Lower leg skin (tissue), 4 donors: Measurements from ENCODE around the gene TMEM94. TPM values are rescaled to one million over a fixed set of nuclear protein-coding genes. Genes with fewer than 3 reads are reported as not detected.

ENCODE experiments used
- DNase-seq, 2 donors: peaks; one replicate each; pipeline ENCODE4 v3.0.0-alpha.2; 2019; ENCODE audit warnings: low spot score in 2 of 2
- H3K4me3 ChIP-seq: fragments of 200-600 bp; sonication (generic); 2 replicates; pipeline ENCODE4 v1.5.1; 2017; ENCODE audit warnings: mild to moderate bottlenecking, low read depth; ENCODE audit not compliant: poor library complexity, severe bottlenecking
- CTCF ChIP-seq, 3 donors: fragments of 450-650 bp; IDR thresholded peaks; one replicate each; pipeline ENCODE4 v1.5.1; 2016; ENCODE audit warnings: antibody characterized with exemption in 3 of 3, mild to moderate bottlenecking in 3 of 3, moderate library complexity in 2 of 3
- POLR2A ChIP-seq, 2 donors: fragments of 450-650 bp; IDR thresholded peaks; one replicate each; pipeline ENCODE4 v1.6.1; 2016 to 2017; ENCODE audit warnings: antibody characterized with exemption in 2 of 2, mild to moderate bottlenecking in 1 of 2, moderate library complexity in 1 of 2
- WGBS, 2 donors: methylation state at CpG; one replicate each; pipeline ENCODE4 v1.1.5; 2018; 5-methylcytosine and 5-hydroxymethylcytosine counted together
- intact Hi-C: fragments of 100-400 bp; cut with DNase I; formaldehyde crosslinking; loops from one replicate; pipeline ENCODE4 v1.15.0; 2023; ENCODE audit warnings: low total_unique reads
- total RNA-seq, 4 donors: library from RNA; depleted of rRNA; stranded (reverse); fragments of >200 nt; gene quantifications; one replicate each; pipeline ENCODE4 v1.1.0, GENCODE V29; 2016

The TMEM94 gene
- total RNA-seq, 4 donors from 2014 or later, result 39.3 to 103 (median 79.0) TPM

- 78 to 79% methylated on average over 13 to 14 of the region's 14 CpGs for WGBS, 2 donors
- DNase-seq, result no peak
- no peak overlapping the region for H3K4me3 ChIP-seq
Observed at GRCh38 chr17:75490173-75490743, 33.8 kb downstream of the TMEM94 start.

GRCh38 chr17:75490953-75491649 is 34.7 kb downstream of the TMEM94 start:
- H3K4me3 ChIP-seq, result no peak overlapping the region
- WGBS, 2 donors, result 86 to 91% methylated on average over 13 to 19 of the region's 19 CpGs
- intact Hi-C loops, result no loop called here
- TF ChIP-seq POLR2A (IDR thresholded peaks at IDR 0.05), result no peak
- no peak for TF ChIP-seq CTCF (IDR thresholded peaks at IDR 0.05)
- DNase-seq, result no peak

More at GRCh38 chr17:75490173-75490743, 33.8 kb downstream of the TMEM94 start:
- no peak for TF ChIP-seq POLR2A (IDR thresholded peaks at IDR 0.05)
- TF ChIP-seq CTCF (IDR thresholded peaks at IDR 0.05), result no peak
- intact Hi-C loops, result no loop called here

- H3K4me3 ChIP-seq, result no peak overlapping the region
- 89 to 95% methylated on average over 11 to 15 of the region's 15 CpGs for WGBS, 2 donors
- DNase-seq, result no peak
- TF ChIP-seq POLR2A (IDR thresholded peaks at IDR 0.05) (no peak), CTCF (IDR thresholded peaks at IDR 0.05) (no peak)
- intact Hi-C loops, result no loop called here
Observed at GRCh38 chr17:75491680-75492079, 35.2 kb downstream of the TMEM94 start.

- intact Hi-C loops, result no loop called here
Observed at GRCh38 chr17:75492555-75493168, 36.2 kb downstream of the TMEM94 start.

GRCh38 chr17:75493476-75494129 is 37.2 kb downstream of the TMEM94 start:
- H3K4me3 ChIP-seq, result no peak overlapping the region
- WGBS, 2 donors, result 94% methylated on average over 19 of the region's 23 CpGs
- intact Hi-C loops, result no loop called here
- DNase-seq, result no peak
- TF ChIP-seq POLR2A (IDR thresholded peaks at IDR 0.05) (no peak), CTCF (IDR thresholded peaks at IDR 0.05) (no peak)

More at GRCh38 chr17:75492555-75493168, 36.2 kb downstream of the TMEM94 start:
- WGBS, 2 donors, result 88 to 95% methylated on average over 15 to 23 of the region's 23 CpGs
- no peak overlapping the region for H3K4me3 ChIP-seq
- TF ChIP-seq POLR2A (IDR thresholded peaks at IDR 0.05) (no peak), CTCF (IDR thresholded peaks at IDR 0.05) (no peak)
- DNase-seq, result no peak
